DOHH2 (cell line): Measurements from ENCODE around the gene POGK.

Source experiments
- H3F3A ChIP-seq: fragments of 200-600 bp; sonication (generic), shearing (Covaris generic); 2 replicates; pipeline ENCODE4 v1.6.0; 2016; ENCODE audit warnings: antibody characterized with exemption, mild to moderate bottlenecking; ENCODE audit not compliant: control insufficient read depth, insufficient read depth
- H3K27ac ChIP-seq: fragments of 200-600 bp; sonication (generic); 2 replicates; pipeline ENCODE4 v1.5.1; 2014; ENCODE audit warnings: low read depth, mild to moderate bottlenecking, low read length, moderate library complexity
- H3K27me3 ChIP-seq: fragments of 200-600 bp; sonication (generic); 2 replicates; pipeline ENCODE4 v1.6.1; 2014; ENCODE audit warnings: mild to moderate bottlenecking, low read length, mixed read lengths; ENCODE audit not compliant: control insufficient read depth
- H3K36me3 ChIP-seq: fragments of 200-600 bp; sonication (generic); 2 replicates; pipeline ENCODE4 v1.6.1; 2014; ENCODE audit warnings: mild to moderate bottlenecking, low read length, moderate library complexity, mixed read lengths; ENCODE audit not compliant: control insufficient read depth
- H3K4me1 ChIP-seq: fragments of 200-600 bp; sonication (generic); 2 replicates; pipeline ENCODE4 v1.6.1; 2014; ENCODE audit warnings: mild to moderate bottlenecking, low read length, mixed read lengths; ENCODE audit not compliant: control insufficient read depth
- H3K4me2 ChIP-seq: fragments of 200-600 bp; sonication (generic); 2 replicates; pipeline ENCODE4 v1.6.0; 2014; ENCODE audit warnings: mild to moderate bottlenecking, low read length, moderate library complexity
- H3K4me3 ChIP-seq: fragments of 200-600 bp; sonication (generic); 2 replicates; pipeline ENCODE4 v1.5.1; 2014; ENCODE audit warnings: mild to moderate bottlenecking, low read length, mixed read lengths
- H3K79me2 ChIP-seq: fragments of 200-600 bp; sonication (generic); 2 replicates; pipeline ENCODE4 v1.6.1; 2014; ENCODE audit warnings: mild to moderate bottlenecking, low read length, mixed read lengths; ENCODE audit not compliant: control insufficient read depth
- H3K9me2 ChIP-seq: fragments of 200-600 bp; sonication (generic); replicated peaks from 2 replicates; pipeline ENCODE4 v1.6.1; 2014; ENCODE audit warnings: mild to moderate bottlenecking, low read length, mixed read lengths; ENCODE audit not compliant: control insufficient read depth
- H3K9me3 ChIP-seq: fragments of 200-600 bp; sonication (generic); 2 replicates; pipeline ENCODE4 v1.6.1; 2014; ENCODE audit warnings: antibody characterized with exemption, low read length, mixed read lengths; ENCODE audit not compliant: control insufficient read depth, insufficient read depth
- H4K20me1 ChIP-seq: fragments of 200-600 bp; sonication (generic); 2 replicates; pipeline ENCODE4 v1.6.0; 2014; ENCODE audit warnings: low read depth, mild to moderate bottlenecking, antibody characterized with exemption, low read length, moderate library complexity; ENCODE audit not compliant: control insufficient read depth, insufficient read depth
- CTCF ChIP-seq: fragments of 200-600 bp; sonication (generic); IDR thresholded peaks from one replicate; pipeline ENCODE4 v1.5.1; 2014; ENCODE audit warnings: antibody characterized with exemption, mild to moderate bottlenecking, low read depth, low read length; ENCODE audit not compliant: poor library complexity, severe bottlenecking
- EZH2phosphoT487 ChIP-seq: fragments of 200-600 bp; sonication (generic); IDR thresholded peaks from 2 replicates; pipeline ENCODE4 v1.6.1; 2017; ENCODE audit warnings: borderline replicate concordance, mild to moderate bottlenecking, antibody characterized with exemption, low read length, moderate library complexity, mixed read lengths

POGK gene

GRCh38 chr1:166857995-166858394, 18.7 kb downstream of the POGK start:
- no peaks in the 10 kb centered on the region for H3K9me3 ChIP-seq
- no peaks in the 10 kb centered on the region for H3K27me3 ChIP-seq
- no peak overlapping the region for H3K4me2 ChIP-seq
- TF ChIP-seq EZH2phosphoT487: no peak
- TF ChIP-seq CTCF: no peak
- H3K4me3 ChIP-seq: no peak overlapping the region
- no peaks in the 10 kb centered on the region for H4K20me1 ChIP-seq
- no peaks in the 10 kb centered on the region for H3K9me2 ChIP-seq
- no peak overlapping the region for H3K27ac ChIP-seq
- peaks cover 2% of the 10 kb centered on the region for H3K4me1 ChIP-seq
- peaks cover 9% of the 10 kb centered on the region for H3F3A ChIP-seq
- peaks cover 20% of the 10 kb centered on the region for H3K79me2 ChIP-seq
- H3K36me3 ChIP-seq: peaks cover 94% of the 10 kb centered on the region

DNA sequence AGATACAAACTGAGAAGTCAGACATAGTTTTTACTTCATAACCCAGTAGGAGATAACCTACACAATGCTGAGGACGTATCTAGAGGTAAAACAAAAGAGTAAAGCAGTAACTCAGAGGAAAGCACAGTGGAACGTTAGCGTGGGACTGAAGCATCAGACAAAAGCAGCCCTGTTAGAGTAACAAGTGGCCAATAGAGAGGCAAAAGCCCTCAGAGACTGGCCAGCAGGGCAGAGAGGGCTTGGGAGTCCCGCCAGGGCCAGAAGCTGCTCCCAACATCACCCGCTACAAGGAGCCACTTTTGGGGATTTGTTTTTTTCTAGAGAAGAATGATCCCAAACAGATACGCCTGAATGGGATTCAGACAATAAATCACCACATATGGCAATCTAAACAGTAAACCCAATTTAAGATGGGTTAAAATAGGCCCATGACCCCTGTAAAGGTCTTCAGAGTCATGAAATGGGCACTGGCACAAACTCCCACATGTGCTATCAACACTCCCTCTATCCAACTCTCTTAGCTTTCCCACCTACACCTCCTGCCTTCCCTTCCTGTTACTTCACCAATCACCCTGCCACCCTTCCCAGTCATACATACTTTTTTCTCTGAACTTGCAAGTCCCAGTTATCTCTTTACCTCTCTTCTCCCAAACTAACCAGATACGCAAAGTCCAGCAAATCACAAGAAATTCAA, 19.6 kb downstream of the POGK start:
- Histone ChIP-seq H3K4me2 (no peak overlapping the region), H3K4me1 (no peaks in the 10 kb centered on the region), H3F3A (peaks cover 7% of the 10 kb centered on the region), H4K20me1 (no peaks in the 10 kb centered on the region), H3K27ac (no peak overlapping the region), H3K79me2 (peaks cover 14% of the 10 kb centered on the region), H3K27me3 (no peaks in the 10 kb centered on the region), H3K4me3 (no peak overlapping the region), H3K9me2 (no peaks in the 10 kb centered on the region), H3K36me3 (peaks cover 93% of the 10 kb centered on the region), H3K9me3 (no peaks in the 10 kb centered on the region)
- no peak for TF ChIP-seq CTCF
- no peak for TF ChIP-seq EZH2phosphoT487

- no peaks in the 10 kb centered on the region for H4K20me1 ChIP-seq
- no peaks in the 10 kb centered on the region for H3K4me1 ChIP-seq
- H3F3A ChIP-seq: peaks cover 7% of the 10 kb centered on the region
- H3K4me2 ChIP-seq: no peak overlapping the region
- H3K9me2 ChIP-seq: no peaks in the 10 kb centered on the region
- H3K36me3 ChIP-seq: peaks cover 93% of the 10 kb centered on the region
- 0 out of 2 replicates have a peak, but pooled peaks cover 10% of the 10 kb centered on the region for H3K79me2 ChIP-seq
- H3K27ac ChIP-seq: no peak overlapping the region
- H3K9me3 ChIP-seq: no peaks in the 10 kb centered on the region
- TF ChIP-seq CTCF (no peak), EZH2phosphoT487 (no peak)
- H3K4me3 ChIP-seq: no peak overlapping the region
- no peaks in the 10 kb centered on the region for H3K27me3 ChIP-seq
Measured at GRCh38 chr1:166859597-166859996, 20.3 kb downstream of the POGK start.
